Lung (tissue), 12 donors: ENCODE measurements around the gene FHOD1. TPM values are rescaled to one million over a fixed set of nuclear protein-coding genes. Genes with fewer than 3 reads are reported as not detected.

Source experiments
- ATAC-seq: fragments of 200-7000 bp; cut with Tn5 transposase; one replicate; pipeline ENCODE4 v1.9.1; 2020; ENCODE audit warnings: moderate number of reproducible peaks; ENCODE audit not compliant: insufficient read depth, low FRiP score
- DNase-seq, 3 donors: peaks; one replicate each; pipeline ENCODE4 v3.0.0-alpha.2; 2013 to 2017
- H3K27ac ChIP-seq, 2 donors: one replicate each; pipeline ENCODE4 v1.5.1; 2013; ENCODE audit warnings: mild to moderate bottlenecking in 2 of 2, moderate library complexity in 2 of 2, control low read depth in 1 of 2, inconsistent platforms in 1 of 2, low read depth in 1 of 2, low read length in 1 of 2
- H3K27me3 ChIP-seq, 3 donors: one replicate each; pipeline ENCODE4 v1.5.1; 2013; ENCODE audit warnings: low read length in 2 of 3; ENCODE audit not compliant: control insufficient read depth in 3 of 3, insufficient read depth in 3 of 3
- H3K36me3 ChIP-seq, 4 donors: one replicate each; pipeline ENCODE4 v1.5.1; 2013; ENCODE audit warnings: low read length in 4 of 4, mild to moderate bottlenecking in 1 of 4, moderate library complexity in 1 of 4; ENCODE audit not compliant: control insufficient read depth in 4 of 4, insufficient read depth in 4 of 4
- H3K4me1 ChIP-seq, 5 donors: one replicate each; pipeline ENCODE4 v1.5.1; 2013; ENCODE audit warnings: low read length in 5 of 5, mild to moderate bottlenecking in 2 of 5, moderate library complexity in 1 of 5; ENCODE audit not compliant: control insufficient read depth in 5 of 5, insufficient read depth in 5 of 5
- H3K4me3 ChIP-seq: one replicate; pipeline ENCODE4 v1.5.1; 2013; ENCODE audit warnings: mild to moderate bottlenecking, control low read depth, moderate library complexity
- H3K9ac ChIP-seq, 2 donors: one replicate each; pipeline ENCODE4 v1.5.1; 2013; ENCODE audit warnings: low read length in 2 of 2, control low read depth in 1 of 2; ENCODE audit not compliant: insufficient read depth in 1 of 2
- H3K9me3 ChIP-seq, 4 donors: one replicate each; pipeline ENCODE4 v1.5.1; 2013; ENCODE audit warnings: low read length in 3 of 4, mild to moderate bottlenecking in 1 of 4, moderate library complexity in 1 of 4; ENCODE audit not compliant: control insufficient read depth in 4 of 4, insufficient read depth in 3 of 4
- WGBS, 2 donors: extraction: QIAGEN DNeasy Blood & Tissue Kit; methylation state at CpG; one replicate each; pipeline ENCODE4 v1.1.7; 2013; 5-methylcytosine and 5-hydroxymethylcytosine counted together
- polyA plus RNA-seq, 2 donors: library from polyadenylated mRNA; stranded (reverse); fragments of 200-250 nt; gene quantifications; one replicate each; pipeline ENCODE4 v1.2.1, GENCODE V29; 2013
- total RNA-seq, 2 donors: library from RNA; depleted of rRNA in 1 of 2; stranded (reverse); fragments of >200 nt in 1 of 2; gene quantifications; one replicate each; pipeline ENCODE4 v1.2.1, GENCODE V29; 2014 to 2021
- TF ChIP-seq, protein P1 (sequence below): IDR thresholded peaks from 2 replicates; pipeline ENCODE4 v1.5.1; 2012; ENCODE audit warnings: mild to moderate bottlenecking; ENCODE audit errors: control extremely low read depth, extremely low read depth
- donor health status: control.
- donor health status: control.
- donor health status: Bipolar disorder and iron deficiency.
- donor health status: healthy.
- donor health status: DM: yes; HTN: yes; CAD: no.

Gene FHOD1
- total and polyA plus RNA-seq, 4 donors: 51.3 to 129 (median 65.5) TPM

DNA sequence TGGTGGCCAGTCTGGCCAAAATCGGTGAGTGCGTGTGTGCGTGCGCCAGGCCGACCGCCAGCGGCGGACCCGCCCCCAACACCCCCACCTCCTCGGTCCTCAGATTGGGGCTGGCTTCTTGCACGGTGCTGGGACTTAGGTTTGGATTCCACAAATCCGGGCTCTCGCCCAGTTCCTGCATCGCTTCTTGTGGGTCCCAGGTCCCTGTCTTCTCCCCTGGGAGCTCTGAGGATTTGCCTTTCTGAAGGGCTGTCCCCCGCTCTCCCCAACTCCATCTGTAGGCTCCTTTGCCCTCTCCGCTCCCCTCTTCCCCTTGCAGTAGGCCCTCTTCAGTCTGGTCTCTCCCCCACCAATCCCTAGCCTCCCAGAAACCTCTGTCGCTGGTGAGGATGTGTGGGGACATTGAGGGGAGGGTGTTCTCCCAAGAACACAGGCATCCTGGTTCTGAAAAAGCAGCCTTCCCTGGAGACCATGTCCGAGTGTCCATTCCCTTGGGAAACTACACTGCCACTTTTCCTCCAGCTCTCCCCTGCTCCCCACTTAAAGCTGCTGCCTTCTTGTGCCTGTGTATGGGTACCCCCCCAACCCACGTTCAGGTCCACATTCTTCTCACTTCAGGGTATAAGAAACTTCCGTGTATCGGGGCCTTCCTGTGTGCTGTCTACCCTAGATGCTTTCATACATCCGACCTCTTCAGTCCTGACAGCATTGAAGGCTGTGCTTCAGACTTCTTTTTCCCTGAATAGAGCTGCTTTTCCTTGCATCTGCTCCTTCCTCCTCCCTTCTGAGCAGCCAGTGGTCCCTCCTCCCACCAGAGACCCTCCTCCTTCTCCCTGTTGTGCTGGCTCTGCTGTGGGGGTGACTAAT lies 2.1 kb upstream of the FHOD1 start:
- WGBS, 2 donors: 32 to 35% methylated on average over 22 of the region's 22 CpGs
- ATAC-seq: no peak
- TF ChIP-seq, protein P1, sequence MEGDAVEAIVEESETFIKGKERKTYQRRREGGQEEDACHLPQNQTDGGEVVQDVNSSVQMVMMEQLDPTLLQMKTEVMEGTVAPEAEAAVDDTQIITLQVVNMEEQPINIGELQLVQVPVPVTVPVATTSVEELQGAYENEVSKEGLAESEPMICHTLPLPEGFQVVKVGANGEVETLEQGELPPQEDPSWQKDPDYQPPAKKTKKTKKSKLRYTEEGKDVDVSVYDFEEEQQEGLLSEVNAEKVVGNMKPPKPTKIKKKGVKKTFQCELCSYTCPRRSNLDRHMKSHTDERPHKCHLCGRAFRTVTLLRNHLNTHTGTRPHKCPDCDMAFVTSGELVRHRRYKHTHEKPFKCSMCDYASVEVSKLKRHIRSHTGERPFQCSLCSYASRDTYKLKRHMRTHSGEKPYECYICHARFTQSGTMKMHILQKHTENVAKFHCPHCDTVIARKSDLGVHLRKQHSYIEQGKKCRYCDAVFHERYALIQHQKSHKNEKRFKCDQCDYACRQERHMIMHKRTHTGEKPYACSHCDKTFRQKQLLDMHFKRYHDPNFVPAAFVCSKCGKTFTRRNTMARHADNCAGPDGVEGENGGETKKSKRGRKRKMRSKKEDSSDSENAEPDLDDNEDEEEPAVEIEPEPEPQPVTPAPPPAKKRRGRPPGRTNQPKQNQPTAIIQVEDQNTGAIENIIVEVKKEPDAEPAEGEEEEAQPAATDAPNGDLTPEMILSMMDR: no peak
- H3K27me3 ChIP-seq: no peaks in the 10 kb centered on the region
- peak overlapping the region in 1 of 2 donors; percentile 24 for H3K9ac ChIP-seq
- H3K4me3 ChIP-seq: peak overlapping the region; percentile 5
- peaks cover 6 to 42% (median 16%) of the 10 kb centered on the region in 5 donors for H3K4me1 ChIP-seq
- H3K27ac ChIP-seq: no peak overlapping the region
- DNase-seq: peak; percentile 45 to 70 (median 67)
- peaks cover 0 to 14% (median 2%) of the 10 kb centered on the region in 4 donors for H3K36me3 ChIP-seq
- H3K9me3 ChIP-seq: no peaks in the 10 kb centered on the region

DNA sequence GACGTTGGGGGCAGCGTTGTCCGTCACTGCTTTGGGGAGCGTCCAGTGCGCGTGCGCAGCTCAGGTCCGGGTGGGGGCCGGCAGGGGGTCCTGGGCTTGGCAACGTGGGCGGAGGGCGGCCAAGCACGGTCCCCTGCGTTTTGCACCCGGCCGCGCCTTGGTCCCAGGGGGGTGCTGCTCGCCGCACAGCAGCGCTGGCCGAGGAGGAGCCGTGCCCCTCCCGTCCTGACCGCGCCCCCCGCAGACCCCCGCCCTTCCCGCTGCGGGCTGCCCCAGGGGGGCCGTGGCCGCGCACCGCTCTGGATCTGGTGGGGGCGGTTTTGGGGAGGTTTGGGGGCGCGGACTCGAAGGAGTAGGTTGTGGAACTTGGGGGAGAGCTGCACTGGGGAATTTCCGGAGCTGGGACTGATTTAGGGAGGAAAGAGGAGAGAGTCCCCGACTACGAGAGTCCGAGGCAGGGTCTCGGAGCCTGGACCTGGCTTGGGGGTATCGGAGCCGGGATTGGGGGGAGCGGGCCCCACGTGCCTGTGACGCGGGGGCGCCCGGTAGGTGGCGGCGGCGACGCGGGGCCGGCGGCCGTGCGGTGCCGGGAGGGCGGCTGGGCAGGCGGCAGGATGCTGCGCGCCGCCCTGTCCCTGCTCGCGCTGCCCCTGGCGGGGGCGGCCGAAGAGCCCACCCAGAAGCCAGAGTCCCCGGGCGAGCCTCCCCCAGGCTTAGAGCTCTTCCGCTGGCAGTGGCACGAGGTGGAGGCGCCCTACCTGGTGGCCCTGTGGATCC lies 1.3 kb upstream of the FHOD1 start, which contains the start of gene SLC9A5:
Gene SLC9A5 (plus strand): TSS at position 579 of the 777 bp plus-strand sequence. CDS start 36 bp downstream, at position 615.
- peak; percentile 61 to 69 (median 65) for DNase-seq
- H3K9ac ChIP-seq: peak within 1 kb of the TSS in 1 of 2 donors; percentile 24

DNA sequence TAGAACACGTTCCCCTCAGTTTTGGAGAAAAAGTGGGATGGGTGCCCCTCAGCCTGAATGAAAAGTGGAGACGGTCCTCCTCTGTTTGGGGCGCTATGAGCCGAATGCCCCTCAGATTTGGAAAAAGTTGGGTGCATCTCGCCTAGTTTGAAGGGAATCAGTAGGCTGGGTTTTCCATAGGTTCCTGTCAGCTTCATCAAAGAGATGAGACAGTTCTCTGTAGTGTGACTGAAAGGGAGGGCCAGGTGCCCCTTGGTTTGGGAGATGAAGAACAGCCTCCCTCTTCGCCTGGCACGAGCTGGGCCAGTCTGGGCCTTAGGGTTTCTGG lies 756 bp upstream of the FHOD1 start:
- DNase-seq: no peak
- peaks cover 0 to 20% (median 2%) of the 10 kb centered on the region in 4 donors for H3K36me3 ChIP-seq
- no peaks in the 10 kb centered on the region for H3K9me3 ChIP-seq
- H3K4me1 ChIP-seq: peaks cover 10 to 56% (median 28%) of the 10 kb centered on the region in 5 donors
- WGBS, 2 donors: 5 to 6% methylated on average over 7 of the region's 7 CpGs
- no peak for ATAC-seq
- TF ChIP-seq, protein P1: no peak
- H3K4me3 ChIP-seq: peak overlapping the region; percentile 31
- no peak overlapping the region for H3K27ac ChIP-seq
- no peaks in the 10 kb centered on the region for H3K27me3 ChIP-seq
- H3K9ac ChIP-seq: peak overlapping the region in 1 of 2 donors; percentile 23

More for the DNA sequence above, 1.3 kb upstream of the FHOD1 start, which contains the start of gene SLC9A5:
- Histone ChIP-seq H3K36me3 (peaks cover 0 to 20% (median 2%) of the 10 kb centered on the region in 4 donors), H3K27ac (peak within 1 kb of the TSS in 1 of 2 donors; percentile 12), H3K27me3 (no peaks in the 10 kb centered on the region), H3K9me3 (no peaks in the 10 kb centered on the region), H3K4me1 (peaks cover 10 to 50% (median 24%) of the 10 kb centered on the region in 5 donors), H3K4me3 (peak within 1 kb of the TSS; percentile 31)
- no peak for ATAC-seq
- TF ChIP-seq, protein P1: no peak
- 1% methylated on average over 54 to 75 of the region's 75 CpGs for WGBS, 2 donors
